HEK293T (cell line): ENCODE measurements around the gene BMPER.
"Not testable (repeated sequence)": the region's sequence is repeated elsewhere in the genome, so short reads cannot be mapped to it uniquely, and the experiment has no call there.

Experiments used
- CTCF ChIA-PET: fragments of 350-600 bp; formaldehyde crosslinking; extraction: SDS; loops from one replicate; lab custom pipeline; 2021; ENCODE audit warnings: antibody characterized with exemption, inconsistent platforms; lab: Yijun Ruan, JAX
- POLR2A ChIA-PET: fragments of 350-600 bp; formaldehyde crosslinking; extraction: SDS; loops from one replicate; lab custom pipeline; 2020; ENCODE audit warnings: antibody characterized with exemption, inconsistent platforms; lab: Yijun Ruan, JAX
- DNase-seq: peaks from one replicate; pipeline ENCODE4 v3.0.0; 2012; ENCODE audit warnings: mixed read lengths; ENCODE audit errors: extremely low spot score
- ARNT ChIP-seq: fragments of 450-650 bp; IDR thresholded peaks from 2 replicates; pipeline ENCODE4 v1.6.1; 2017; ENCODE audit warnings: mild to moderate bottlenecking
- BHLHE40 ChIP-seq: fragments of 450-650 bp; IDR thresholded peaks from 2 replicates; pipeline ENCODE4 v1.6.1; 2016; ENCODE audit warnings: mild to moderate bottlenecking, moderate library complexity, borderline replicate concordance
- CTBP1 ChIP-seq: fragments of 450-650 bp; IDR thresholded peaks from 2 replicates; pipeline ENCODE4 v1.6.1; 2016; ENCODE audit warnings: borderline replicate concordance
- ELF4 ChIP-seq: fragments of 450-650 bp; IDR thresholded peaks from 2 replicates; pipeline ENCODE4 v1.6.1; 2017; ENCODE audit warnings: antibody characterized with exemption
- FOXA1 ChIP-seq: fragments of 450-650 bp; IDR thresholded peaks from 2 replicates; pipeline ENCODE4 v1.6.1; 2016; ENCODE audit warnings: mild to moderate bottlenecking
- FOXK2 ChIP-seq: fragments of 450-650 bp; IDR thresholded peaks from 2 replicates; pipeline ENCODE4 v1.6.1; 2016; ENCODE audit warnings: mild to moderate bottlenecking
- FOXM1 ChIP-seq: fragments of 450-650 bp; IDR thresholded peaks from 2 replicates; pipeline ENCODE4 v1.6.1; 2017; ENCODE audit warnings: mild to moderate bottlenecking, borderline replicate concordance
- HDGF ChIP-seq: fragments of 450-650 bp; IDR thresholded peaks from 2 replicates; pipeline ENCODE4 v1.6.1; 2017; ENCODE audit warnings: antibody characterized with exemption, borderline replicate concordance
- L3MBTL2 ChIP-seq: fragments of 450-650 bp; conservative IDR thresholded peaks from 2 replicates; pipeline ENCODE4 v1.6.1; 2016; ENCODE audit warnings: mild to moderate bottlenecking
- LEF1 ChIP-seq: fragments of 450-650 bp; IDR thresholded peaks from 2 replicates; pipeline ENCODE4 v1.6.1; 2017; ENCODE audit warnings: mild to moderate bottlenecking, borderline replicate concordance
- NFRKB ChIP-seq: fragments of 450-650 bp; IDR thresholded peaks from 2 replicates; pipeline ENCODE4 v1.6.1; 2016; ENCODE audit warnings: mild to moderate bottlenecking, moderate library complexity
- SP1 ChIP-seq: fragments of 450-650 bp; IDR thresholded peaks from 2 replicates; pipeline ENCODE4 v1.6.1; 2017
- TARDBP ChIP-seq: fragments of 450-650 bp; IDR thresholded peaks from 2 replicates; pipeline ENCODE4 v1.6.1; 2016
- ZNF384 ChIP-seq: fragments of 450-650 bp; IDR thresholded peaks from 2 replicates; pipeline ENCODE4 v1.6.1; 2016
- TF ChIP-seq, protein P1 (sequence below): fragments of 450-650 bp; IDR thresholded peaks from 2 replicates; pipeline ENCODE4 v1.6.1; 2016

The BMPER gene

DNA sequence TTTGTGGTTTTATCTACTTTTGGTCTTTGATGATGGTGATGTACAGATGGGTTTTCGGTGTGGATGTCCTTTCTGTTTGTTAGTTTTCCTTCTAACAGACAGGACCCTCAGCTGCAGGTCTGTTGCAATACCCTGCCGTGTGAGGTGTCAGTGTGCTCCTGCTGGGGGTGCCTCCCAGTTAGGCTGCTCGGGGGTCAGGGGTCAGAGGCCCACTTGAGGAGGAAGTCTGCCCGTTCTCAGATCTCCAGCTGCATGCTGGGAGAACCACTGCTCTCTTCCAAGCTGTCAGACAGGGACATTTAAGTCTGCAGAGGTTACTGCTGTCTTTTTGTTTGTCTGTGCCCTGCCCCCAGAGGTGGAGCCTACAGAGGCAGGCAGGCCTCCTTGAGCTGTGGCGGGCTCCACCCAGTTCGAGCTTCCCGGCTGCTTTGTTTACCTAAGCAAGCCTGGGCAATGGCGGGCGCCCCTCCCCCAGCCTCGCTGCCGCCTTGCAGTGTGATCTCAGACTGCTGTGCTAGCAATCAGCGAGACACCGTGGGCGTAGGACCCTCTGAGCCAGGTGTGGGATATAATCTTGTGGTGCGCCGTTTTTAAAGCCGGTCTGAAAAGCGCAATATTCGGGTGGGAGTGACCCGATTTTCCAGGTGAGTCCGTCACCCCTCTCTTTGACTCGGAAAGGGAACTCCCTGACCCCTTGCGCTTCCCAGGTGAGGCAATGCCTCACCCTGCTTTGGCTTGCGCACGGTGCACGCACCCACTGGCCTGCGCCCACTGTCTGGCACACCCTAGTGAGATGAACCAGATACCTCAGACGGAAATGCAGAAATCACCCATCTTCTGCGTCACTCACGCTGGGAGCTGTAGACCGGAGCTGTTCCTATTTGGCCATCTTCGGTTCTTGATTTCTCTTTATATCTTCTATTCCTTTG, 269.6 kb downstream of the BMPER start:
- TF ChIP-seq, protein P1, sequence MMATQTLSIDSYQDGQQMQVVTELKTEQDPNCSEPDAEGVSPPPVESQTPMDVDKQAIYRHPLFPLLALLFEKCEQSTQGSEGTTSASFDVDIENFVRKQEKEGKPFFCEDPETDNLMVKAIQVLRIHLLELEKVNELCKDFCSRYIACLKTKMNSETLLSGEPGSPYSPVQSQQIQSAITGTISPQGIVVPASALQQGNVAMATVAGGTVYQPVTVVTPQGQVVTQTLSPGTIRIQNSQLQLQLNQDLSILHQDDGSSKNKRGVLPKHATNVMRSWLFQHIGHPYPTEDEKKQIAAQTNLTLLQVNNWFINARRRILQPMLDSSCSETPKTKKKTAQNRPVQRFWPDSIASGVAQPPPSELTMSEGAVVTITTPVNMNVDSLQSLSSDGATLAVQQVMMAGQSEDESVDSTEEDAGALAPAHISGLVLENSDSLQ: peak; percentile 35; the same call in 1 of the 2 replicates
- POLR2A ChIA-PET, DNase-seq: not testable (repeated sequence)
- CTCF ChIA-PET: interaction anchor here (0.9 kb wide), 1 partner anchor 192 kb away, joined by 6 read pairs; no protein-coding TSS in a partner anchor

DNA sequence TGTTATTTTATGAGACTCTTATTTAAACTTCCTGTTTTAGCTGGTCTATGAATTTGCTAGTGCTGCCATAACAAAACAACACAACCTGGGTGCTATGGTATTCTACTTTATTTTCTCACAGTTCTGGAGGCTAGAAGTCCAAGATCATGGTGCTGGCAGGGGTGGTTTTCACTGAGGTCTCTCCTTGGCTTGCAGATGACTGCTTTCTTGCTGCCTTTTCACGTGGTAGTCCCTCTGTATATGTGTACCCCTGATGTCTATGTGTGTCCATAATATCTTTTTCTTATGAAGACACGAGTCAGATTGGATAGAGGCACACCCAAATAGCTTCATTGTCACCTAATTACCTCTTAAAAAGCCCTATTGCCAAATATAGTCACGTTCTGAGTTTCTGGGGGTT, 270.5 kb downstream of the BMPER start:
- POLR2A ChIA-PET: no interaction called here
- CTCF ChIA-PET: no interaction called here

DNA sequence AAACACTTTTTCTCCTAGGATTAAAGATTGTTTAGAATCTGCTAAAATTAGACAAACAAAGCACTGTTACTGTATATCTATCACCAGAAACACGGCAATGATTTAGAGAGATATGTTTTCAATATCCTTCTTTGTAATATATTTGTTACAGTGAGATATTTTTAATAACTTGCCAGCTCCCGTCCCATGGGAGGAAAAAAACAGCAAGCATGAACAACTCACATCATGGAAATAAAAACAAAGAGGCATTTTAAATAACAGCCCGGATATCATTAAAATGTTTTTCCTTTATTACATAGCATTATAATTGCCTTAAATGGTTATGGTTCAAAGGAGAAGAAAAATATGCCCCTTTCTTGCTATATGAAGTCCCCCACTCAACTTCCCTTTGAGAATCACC, 272.1 kb downstream of the BMPER start:
- DNase-seq: no peak
- no peak for TF ChIP-seq HDGF
- no peak for TF ChIP-seq BHLHE40
- no peak for TF ChIP-seq FOXA1
- no peak for TF ChIP-seq SP1
- TF ChIP-seq ARNT: no peak
- no peak for TF ChIP-seq NFRKB
- ChIA-PET CTCF (interaction anchor here (0.8 kb wide), 1 partner anchor 955 kb away, joined by 4 read pairs; no protein-coding TSS in a partner anchor), POLR2A (no interaction called here)

More for the DNA sequence above, 270.5 kb downstream of the BMPER start:
- DNase-seq: no peak
- TF ChIP-seq TARDBP (no peak), SP1 (no peak), L3MBTL2 (no peak), CTBP1 (no peak), FOXK2 (no peak), ARNT (no peak), FOXA1 (no peak), BHLHE40 (no peak), FOXM1 (no peak)

DNA sequence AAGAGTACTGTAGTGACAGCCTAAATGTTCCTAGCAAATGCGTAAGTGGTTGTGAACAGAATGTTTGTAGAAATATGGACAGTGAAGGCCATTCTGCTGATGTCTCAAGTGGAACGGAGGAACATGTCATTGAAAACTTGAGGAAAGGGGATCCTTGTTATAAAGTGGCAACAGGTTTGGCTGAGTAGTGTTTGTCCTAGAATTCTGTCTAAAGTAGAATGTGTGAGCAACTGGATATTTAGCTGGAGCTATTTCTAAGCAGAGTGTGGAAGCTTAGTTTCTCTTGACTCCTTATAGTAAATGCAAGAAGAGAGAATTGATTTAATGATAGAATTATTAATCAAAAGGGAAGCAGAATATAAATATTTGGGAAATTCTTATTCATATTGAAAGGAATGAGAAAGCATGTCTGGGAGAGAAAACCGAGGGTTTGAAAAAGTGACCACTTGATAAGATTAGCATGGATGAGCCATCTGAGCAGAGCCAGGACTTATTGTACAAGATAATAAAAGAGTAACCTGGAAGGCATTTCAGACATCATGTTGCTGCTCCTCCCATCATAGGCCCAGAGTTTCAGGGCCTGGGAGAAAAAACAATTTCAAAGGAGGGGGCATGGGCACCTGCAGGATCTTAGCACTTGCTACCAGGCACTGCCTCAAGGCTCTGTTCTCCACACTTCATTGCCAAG, 276.1 kb downstream of the BMPER start:
- TF ChIP-seq LEF1: no peak
- TF ChIP-seq FOXA1: no peak
- POLR2A ChIA-PET: no interaction called here
- no peak for DNase-seq
- CTCF ChIA-PET: interaction anchor here (1.2 kb wide), 1 partner anchor 12 kb away, joined by 3 read pairs; no protein-coding TSS in a partner anchor

DNA sequence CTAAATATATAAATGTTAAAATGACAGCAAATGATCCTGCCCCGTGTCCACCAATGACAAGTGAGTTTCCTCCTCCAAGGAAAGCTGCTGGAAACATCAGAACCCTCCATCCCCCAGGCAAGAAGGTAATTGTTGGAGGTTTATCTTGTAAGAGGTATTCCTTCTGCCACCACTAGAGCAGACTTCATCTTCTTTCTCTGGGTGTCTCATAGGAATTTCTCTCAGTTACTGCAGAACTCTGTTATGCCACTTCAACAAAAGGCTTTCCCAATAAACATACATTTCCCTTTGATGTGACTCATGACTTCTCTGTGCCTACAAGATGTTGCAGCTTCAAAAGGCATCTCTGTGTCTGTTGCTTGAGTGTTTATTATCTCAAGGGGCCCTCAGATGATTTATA, 279.1 kb downstream of the BMPER start:
- CTCF ChIA-PET: no interaction called here
- TF ChIP-seq FOXM1: no peak
- no peak for DNase-seq
- POLR2A ChIA-PET: no interaction called here

DNA sequence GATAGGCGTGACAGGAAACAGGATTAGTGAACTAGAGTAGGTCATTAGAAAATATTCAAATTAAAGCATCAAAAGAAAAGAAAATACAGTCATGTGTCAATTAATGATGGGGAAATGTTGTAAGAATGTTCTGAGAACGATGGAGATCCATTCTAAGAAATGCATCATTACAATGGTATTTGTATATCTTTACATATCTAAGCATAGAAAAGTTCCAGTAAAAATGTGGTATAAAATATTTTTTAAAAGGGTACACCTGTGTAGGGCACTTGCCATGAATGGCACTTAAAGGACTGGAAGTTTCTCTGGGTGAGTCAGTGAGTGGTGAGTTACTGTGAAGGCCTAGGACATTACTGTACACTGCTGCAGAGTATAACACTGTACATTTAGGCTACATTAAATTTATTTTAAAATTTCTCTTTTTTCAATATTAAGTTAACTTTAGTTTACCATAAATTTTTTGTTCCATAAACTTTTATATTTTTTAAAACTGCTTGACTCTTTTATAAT, 282.5 kb downstream of the BMPER start:
- no peak for DNase-seq
- ChIA-PET POLR2A (no interaction called here), CTCF (interaction anchor here (0.6 to 1.0 kb wide), 2 partner anchors 21 to 137 kb away, joined by 3 read pairs; no protein-coding TSS in a partner anchor)
- TF ChIP-seq L3MBTL2 (no peak), LEF1 (no peak), ARNT (no peak), NFRKB (no peak)

DNA sequence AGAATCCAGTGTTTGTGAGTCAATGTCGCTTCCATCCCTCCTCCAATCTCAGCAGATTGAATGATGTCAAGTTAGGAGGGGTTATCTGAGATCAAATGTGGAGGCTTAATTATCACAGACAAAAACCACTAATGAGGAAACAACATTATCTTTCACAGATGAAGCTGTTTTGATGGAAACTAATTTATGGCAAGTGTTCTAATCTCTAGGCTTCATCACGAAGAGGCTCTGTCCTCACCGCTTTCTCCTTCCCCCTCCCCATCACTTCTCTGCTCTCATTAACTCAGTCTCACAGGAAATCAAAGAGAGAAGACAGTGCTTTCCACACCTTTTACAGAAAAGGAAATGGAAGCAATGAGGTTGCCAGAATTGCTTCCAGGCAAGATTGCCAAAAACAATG, 283.7 kb downstream of the BMPER start:
- no peak for DNase-seq
- POLR2A ChIA-PET: no interaction called here
- TF ChIP-seq LEF1: no peak
- no peak for TF ChIP-seq ELF4
- no peak for TF ChIP-seq FOXA1
- no peak for TF ChIP-seq NFRKB
- TF ChIP-seq ZNF384: no peak
- TF ChIP-seq FOXM1: no peak
- TF ChIP-seq CTBP1: no peak
- TF ChIP-seq L3MBTL2: no peak
- TF ChIP-seq, protein P1: no peak
- TF ChIP-seq BHLHE40: no peak
- no peak for TF ChIP-seq SP1
- no peak for TF ChIP-seq FOXK2
- CTCF ChIA-PET: interaction anchor here (0.5 kb wide), 1 partner anchor 54 kb away, joined by 3 read pairs; no protein-coding TSS in a partner anchor
